Stimulated activated CD4-positive, alpha-beta T cell treated with anti-CD3 and anti-CD28 coated beads, Interleukin-4, amount 100 ng/mL, for 1 hour (primary cell): Measurements from ENCODE around the gene ZXDC.

Experiments used
- DNase-seq: peaks from one replicate; pipeline ENCODE4 v3.0.0-alpha.2; 2020

Gene ZXDC

GRCh38 chr3:126475413-126476114 lies at the start of gene ZXDC:
Gene ZXDC, minus strand, starts transcription at chr3:126475891. Its CDS starts 26 bp downstream, at chr3:126475865.
- DNase-seq = peak; percentile 93

DNA sequence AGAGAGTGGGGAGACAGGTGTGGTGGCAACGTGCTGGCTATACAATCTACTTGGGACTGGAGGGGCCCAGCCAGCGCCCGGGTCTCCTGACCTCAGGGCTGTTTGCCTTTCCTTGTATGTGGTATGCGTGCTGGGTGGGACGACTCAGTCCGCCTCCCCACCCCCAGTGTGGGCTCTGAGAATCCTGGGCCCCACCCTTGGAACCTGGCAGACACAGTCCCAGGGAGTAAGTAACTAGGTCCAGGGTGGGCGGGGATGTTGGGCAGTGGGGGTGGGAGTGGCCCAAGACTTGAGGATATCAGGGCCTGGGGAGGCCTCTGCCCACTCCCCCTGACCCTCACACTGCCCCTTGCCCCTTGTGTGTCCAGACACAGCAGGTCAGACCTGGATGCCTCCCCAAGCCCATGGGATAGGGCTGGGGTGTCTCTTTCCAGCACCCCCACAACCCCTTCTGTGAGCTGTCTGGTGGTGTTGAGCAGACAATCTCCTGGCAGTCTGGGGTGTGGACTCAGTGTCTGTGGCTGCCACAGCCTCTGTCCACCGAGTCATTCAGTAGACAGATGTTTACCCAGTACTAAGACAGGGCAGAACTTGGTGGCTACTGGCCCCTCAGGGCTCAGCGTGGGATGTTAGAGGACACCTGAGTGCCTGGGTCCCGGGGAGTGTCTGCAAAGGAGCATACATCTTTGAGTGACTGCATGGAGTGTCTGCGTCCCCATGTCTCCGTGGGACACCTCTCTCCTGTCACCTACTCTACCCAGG lies 49.6 kb upstream of the ZXDC start:
- DNase-seq = no peak

GRCh38 chr3:126524429-126524988 lies 48.8 kb upstream of the ZXDC start:
- DNase-seq = no peak

- DNase-seq = no peak
Observed at GRCh38 chr3:126523745-126524428, 48.2 kb upstream of the ZXDC start, which contains the start of gene CHST13. Gene CHST13, plus strand, starts transcription at chr3:126524155. Its CDS starts 178 bp downstream, at chr3:126524333.

GRCh38 chr3:126522363-126522788 lies 46.7 kb upstream of the ZXDC start:
- peak; percentile 32 for DNase-seq

- no peak for DNase-seq
Observed at GRCh38 chr3:126521122-126521891, 45.6 kb upstream of the ZXDC start.

GRCh38 chr3:126519506-126520455 lies 44.1 kb upstream of the ZXDC start:
- DNase-seq = no peak

GRCh38 chr3:126518779-126519177 lies 43.1 kb upstream of the ZXDC start:
- no peak for DNase-seq

DNA sequence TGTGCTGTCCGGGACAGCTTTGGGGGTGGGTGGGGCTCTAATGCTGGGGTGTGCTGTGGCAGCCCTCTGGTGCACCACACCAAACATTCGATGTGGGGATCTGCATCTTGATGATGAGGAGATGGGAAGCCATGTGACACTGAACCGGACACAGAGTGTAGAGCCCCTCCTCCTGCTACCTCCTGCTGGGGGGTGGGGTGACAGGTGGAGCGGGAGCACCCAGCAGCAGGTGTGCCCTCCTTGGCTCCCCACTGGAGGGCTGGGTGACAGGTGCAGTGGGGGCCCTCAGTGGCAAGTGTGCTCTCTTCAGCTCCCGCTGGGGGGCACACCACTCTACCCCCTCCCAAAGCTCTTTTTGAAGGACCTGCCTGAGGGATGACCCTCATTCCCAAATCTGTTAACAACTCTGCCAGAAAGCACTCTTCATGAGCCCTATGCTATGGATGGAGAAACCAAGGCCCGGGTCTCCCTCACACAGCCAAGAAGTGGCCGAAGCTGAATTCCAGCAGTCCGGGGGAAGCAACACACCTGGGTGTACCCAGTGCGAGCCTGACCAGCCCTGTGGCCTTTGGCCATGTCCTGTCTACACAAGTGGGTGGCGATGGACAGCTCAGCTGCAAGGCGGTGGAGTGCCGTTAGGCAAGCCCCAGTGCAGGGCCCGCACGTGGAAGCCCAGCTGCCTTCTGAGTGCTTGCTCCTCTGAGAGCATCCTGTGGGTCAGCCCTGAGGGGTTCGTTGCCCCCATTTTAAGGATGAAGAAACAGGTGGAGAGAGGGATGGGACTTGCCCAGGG lies 42.5 kb upstream of the ZXDC start:
- no peak for DNase-seq

DNA sequence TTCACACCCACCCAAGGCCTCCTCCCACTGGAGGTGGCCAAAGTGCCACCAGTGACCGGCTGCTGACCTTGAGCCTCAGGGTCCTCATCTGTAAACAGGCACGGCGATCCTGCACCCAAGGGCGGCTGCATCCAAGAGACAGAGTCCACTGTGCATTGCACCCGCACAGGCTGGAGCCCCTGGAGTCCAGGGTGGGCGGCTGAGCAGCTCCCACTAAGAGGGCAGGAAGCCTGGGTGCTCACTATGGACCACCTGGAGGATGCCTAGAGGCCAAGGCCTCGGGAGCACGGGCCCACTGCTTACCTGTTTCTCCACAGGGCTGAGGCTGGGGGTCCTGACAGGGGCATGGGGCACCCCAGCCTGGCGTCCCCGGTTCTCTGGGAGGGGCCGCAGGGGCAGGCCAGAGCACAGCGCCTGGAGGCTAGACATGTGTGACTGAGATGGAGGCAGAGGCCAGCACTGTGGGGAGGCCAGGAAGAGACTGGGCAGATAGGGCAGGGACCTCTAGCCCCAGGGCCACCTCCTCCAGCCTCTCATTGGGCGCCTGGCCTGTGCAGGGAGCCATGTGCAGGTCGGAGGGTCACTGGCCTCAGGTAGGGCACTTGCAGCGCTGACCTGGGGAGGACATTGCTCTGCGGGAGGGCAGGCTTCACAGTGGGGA lies 41.7 kb upstream of the ZXDC start, which contains the start of gene UROC1:
TSS of gene UROC1 (minus strand) at position 483 of the 661 bp plus-strand sequence. CDS start at position 429, 54 bp downstream.
- DNase-seq = no peak

DNA sequence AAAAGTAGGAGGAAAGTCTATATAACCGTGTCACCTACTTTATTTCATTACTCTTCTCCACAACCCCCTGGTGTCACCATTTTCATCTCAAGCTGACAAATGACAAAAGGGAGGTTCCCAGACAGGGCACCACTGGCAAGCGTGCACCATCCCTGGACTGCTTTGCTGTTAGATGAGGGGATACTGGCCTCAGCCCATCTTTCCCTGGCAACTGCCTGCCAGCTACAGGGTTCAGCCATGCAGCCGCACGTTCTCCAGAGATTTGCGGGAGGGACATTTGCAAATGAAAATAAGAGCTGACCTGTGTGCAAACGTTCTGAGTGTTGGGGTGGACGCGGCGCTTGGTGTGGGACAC lies 41.2 kb upstream of the ZXDC start:
- DNase-seq = no peak

- no peak for DNase-seq
Observed at GRCh38 chr3:126516152-126516935, 40.7 kb upstream of the ZXDC start.

- no peak for DNase-seq
Observed at GRCh38 chr3:126515066-126515706, 39.5 kb upstream of the ZXDC start.

DNA sequence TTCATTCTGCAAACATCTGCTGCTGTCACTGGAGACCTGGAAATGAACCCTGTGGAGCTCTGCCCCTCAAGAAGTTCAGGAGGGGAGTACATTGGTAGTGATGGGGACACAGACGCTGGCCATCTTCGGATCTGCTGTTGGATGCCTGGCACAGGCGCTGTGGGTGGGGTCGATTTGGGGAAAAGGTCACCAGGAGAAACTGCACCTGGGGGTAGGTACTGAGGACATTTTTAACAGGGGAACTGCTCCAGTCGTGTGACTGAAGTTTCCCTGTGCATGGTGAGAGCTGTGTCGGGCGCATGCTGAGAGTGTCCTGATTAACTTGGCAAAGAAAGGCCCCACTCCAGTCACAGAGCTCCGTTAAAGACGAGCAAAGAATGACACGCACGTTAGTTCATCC lies 38.5 kb upstream of the ZXDC start:
- DNase-seq = no peak

DNA sequence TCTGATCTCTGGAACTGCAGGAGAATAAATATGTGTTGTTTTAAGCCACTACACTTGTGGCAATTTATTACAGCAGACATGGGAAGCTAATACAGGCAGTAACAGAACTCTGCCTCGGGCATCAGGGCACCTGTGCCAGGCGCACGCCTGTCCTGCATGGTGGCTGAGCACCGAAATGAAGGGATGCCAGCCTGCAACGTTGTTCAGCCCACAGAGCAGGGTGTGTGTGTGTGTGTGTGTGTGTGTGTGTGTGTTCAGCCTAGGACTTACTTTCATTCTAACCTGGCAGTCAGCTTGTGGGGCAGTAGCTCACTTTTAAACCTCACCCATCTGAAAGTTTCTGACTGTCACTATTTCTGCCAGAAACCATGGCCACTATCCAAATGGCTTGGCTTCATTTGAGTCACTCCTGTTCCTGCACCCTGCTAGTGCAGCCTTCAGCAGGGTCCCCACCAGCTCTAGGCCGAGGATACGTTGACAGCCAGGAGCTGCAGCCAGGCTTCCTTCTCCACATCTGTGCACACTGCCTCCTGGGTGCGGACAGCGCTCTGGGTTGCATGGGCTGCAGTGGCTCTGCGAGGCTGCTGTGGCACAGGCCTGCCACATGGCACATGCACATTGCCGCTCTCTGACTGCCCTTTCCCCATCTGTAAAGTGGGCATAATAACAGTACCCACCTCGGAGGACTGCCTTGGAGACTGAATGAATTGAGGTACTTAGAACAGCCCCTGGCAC lies 37.4 kb upstream of the ZXDC start:
- no peak for DNase-seq

- no peak for DNase-seq
Observed at GRCh38 chr3:126512026-126512425, 36.3 kb upstream of the ZXDC start.

- DNase-seq = no peak
Observed at GRCh38 chr3:126511291-126511690, 35.6 kb upstream of the ZXDC start.
